Epithelial cell of esophagus (primary cell): ENCODE data around the gene MRM3.
"Not testable (repeated sequence)": the region's sequence is repeated elsewhere in the genome, so short reads cannot be mapped to it uniquely, and the experiment has no call there.

ENCODE experiments used
- DNase-seq: peaks from one replicate; pipeline ENCODE4 v3.0.0; 2010; ENCODE audit warnings: low read depth
- H3K4me3 ChIP-seq: 2 replicates; pipeline ENCODE4 v1.5.1; 2011; ENCODE audit warnings: mild to moderate bottlenecking, low read length, control low read depth
- TF ChIP-seq, protein P1 (sequence below): IDR thresholded peaks from 2 replicates; pipeline ENCODE4 v1.5.1; 2011; ENCODE audit warnings: low read depth, mild to moderate bottlenecking, low read length, control low read depth, inconsistent platforms; ENCODE audit not compliant: insufficient read depth; ENCODE audit errors: missing control alignments

Gene MRM3

GRCh38 chr17:819251-819650 lies 37.1 kb downstream of the MRM3 start:
- H3K4me3 ChIP-seq = no peak overlapping the region
- TF ChIP-seq, protein P1, sequence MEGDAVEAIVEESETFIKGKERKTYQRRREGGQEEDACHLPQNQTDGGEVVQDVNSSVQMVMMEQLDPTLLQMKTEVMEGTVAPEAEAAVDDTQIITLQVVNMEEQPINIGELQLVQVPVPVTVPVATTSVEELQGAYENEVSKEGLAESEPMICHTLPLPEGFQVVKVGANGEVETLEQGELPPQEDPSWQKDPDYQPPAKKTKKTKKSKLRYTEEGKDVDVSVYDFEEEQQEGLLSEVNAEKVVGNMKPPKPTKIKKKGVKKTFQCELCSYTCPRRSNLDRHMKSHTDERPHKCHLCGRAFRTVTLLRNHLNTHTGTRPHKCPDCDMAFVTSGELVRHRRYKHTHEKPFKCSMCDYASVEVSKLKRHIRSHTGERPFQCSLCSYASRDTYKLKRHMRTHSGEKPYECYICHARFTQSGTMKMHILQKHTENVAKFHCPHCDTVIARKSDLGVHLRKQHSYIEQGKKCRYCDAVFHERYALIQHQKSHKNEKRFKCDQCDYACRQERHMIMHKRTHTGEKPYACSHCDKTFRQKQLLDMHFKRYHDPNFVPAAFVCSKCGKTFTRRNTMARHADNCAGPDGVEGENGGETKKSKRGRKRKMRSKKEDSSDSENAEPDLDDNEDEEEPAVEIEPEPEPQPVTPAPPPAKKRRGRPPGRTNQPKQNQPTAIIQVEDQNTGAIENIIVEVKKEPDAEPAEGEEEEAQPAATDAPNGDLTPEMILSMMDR = no peak
- no peak for DNase-seq

GRCh38 chr17:823501-823902 lies 41.3 kb downstream of the MRM3 start:
- H3K4me3 ChIP-seq = no peak overlapping the region
- DNase-seq = no peak
- TF ChIP-seq, protein P1 = no peak

GRCh38 chr17:824378-824777 lies 42.2 kb downstream of the MRM3 start:
- DNase-seq = no peak
- H3K4me3 ChIP-seq = no peak overlapping the region

GRCh38 chr17:825216-825615 lies 43.1 kb downstream of the MRM3 start:
- DNase-seq = no peak
- TF ChIP-seq, protein P1 = no peak
- H3K4me3 ChIP-seq = no peak overlapping the region

More at GRCh38 chr17:824378-824777, 42.2 kb downstream of the MRM3 start:
- TF ChIP-seq, protein P1 = no peak

DNA sequence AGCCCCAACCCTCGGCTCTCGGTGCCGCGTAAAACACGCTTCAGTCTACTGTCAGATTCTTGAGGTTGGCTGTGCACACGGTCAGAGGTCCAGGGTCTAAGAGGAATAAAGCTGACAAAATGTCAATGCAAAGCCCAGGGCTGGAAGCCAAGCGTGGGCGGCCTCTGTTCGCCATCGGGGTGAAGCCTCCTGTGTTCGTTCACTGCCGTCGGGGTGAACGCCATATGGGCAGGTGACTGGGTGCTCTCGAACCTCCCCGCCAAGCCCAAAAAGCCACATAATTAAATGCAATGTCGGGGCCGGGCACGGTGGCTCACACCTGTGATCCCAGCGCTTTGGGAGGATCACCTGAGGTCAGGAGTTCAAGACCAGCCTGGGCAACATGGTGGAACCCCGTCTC lies 44.6 kb downstream of the MRM3 start:
- no peak for DNase-seq
- TF ChIP-seq, protein P1 = no peak
- H3K4me3 ChIP-seq = no peak overlapping the region

- TF ChIP-seq, protein P1 = no peak
Observed at GRCh38 chr17:828761-829160, 46.6 kb downstream of the MRM3 start.

DNA sequence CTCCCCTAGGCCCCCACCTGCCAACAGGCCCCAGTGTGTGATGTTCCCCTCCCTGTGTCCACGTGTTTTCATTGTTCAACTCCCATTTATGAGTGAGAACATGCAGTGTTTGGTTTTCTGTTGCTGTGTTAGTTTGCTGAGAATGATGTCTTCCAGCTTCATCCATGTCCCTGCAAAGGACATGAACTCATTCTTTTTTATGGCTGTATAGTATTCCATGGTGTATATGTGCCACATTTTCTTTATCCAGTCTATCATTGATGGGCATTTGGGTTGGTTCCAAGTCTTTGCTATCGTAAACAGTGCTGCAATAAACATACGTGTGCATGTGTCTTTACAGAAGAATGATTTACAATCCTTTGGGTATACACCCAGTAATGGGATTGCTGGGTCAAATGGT lies 47.5 kb downstream of the MRM3 start:
- H3K4me3 ChIP-seq, DNase-seq: not testable (repeated sequence)

More at GRCh38 chr17:828761-829160, 46.6 kb downstream of the MRM3 start:
- H3K4me3 ChIP-seq = no peak overlapping the region
- DNase-seq = no peak
